ENCODE data around the gene B4GALT3.

DNA sequence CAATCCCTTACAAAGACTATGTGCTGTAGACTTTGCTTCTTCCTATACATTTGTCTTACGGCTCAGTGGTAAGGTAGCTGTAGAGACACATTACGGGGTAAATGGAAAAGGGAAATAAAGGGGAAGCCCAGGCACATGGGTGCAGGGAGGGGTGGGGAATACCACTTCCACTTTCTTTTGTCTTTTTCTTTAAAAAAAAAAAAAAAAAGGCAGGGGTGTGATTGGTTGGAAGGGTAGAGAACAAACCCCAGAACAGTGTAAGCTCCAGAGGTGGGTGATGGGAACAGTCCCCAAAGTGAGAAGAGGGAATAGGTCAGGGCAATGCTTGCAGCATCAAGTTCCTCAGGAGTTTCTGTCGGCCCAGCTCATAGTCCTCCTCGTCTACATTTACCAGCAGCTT lies 55.5 kb downstream of the B4GALT3 start:
- no peak for TF ChIP-seq EGR1 (IDR thresholded peaks at IDR 0.05; ENCODE audit: borderline replicate concordance, low read depth, low read length)
- TF ChIP-seq CTCF (IDR thresholded peaks at IDR 0.05; ENCODE audit: control extremely low read depth in 1 of 3, insufficient read depth in 1 of 3, low read depth in 1 of 3, low read length in 3 of 3): no peak
- no peak for TF ChIP-seq YY1 (IDR thresholded peaks at IDR 0.05; ENCODE audit: low read depth, low read length)
- no peak for TF ChIP-seq MAX (IDR thresholded peaks at IDR 0.05)
- TF ChIP-seq EP300 (IDR thresholded peaks at IDR 0.05; ENCODE audit: borderline replicate concordance in 1 of 2, low read depth in 2 of 2, low read length in 2 of 2): no peak
- no peak for TF ChIP-seq JUN (IDR thresholded peaks at IDR 0.05; ENCODE audit: low read depth, low read length)
- no peak for TF ChIP-seq POLR2A (IDR thresholded peaks at IDR 0.05; ENCODE audit: control extremely low read depth in 1 of 2, low read depth in 2 of 2, low read length in 2 of 2)
- TF ChIP-seq RFX5 (IDR thresholded peaks at IDR 0.05; ENCODE audit: borderline replicate concordance, low read depth, low read length): no peak
- TF ChIP-seq SUZ12 (IDR thresholded peaks at IDR 0.05; ENCODE audit: low read length): no peak
- TF ChIP-seq POLR2AphosphoS5 (IDR thresholded peaks at IDR 0.05; ENCODE audit: low read depth, low read length): no peak
- TF ChIP-seq BRCA1 (IDR thresholded peaks at IDR 0.05; ENCODE audit: low read depth, low read length): no peak

All from H1 (cell line).